OCI-LY1 (cell line): ENCODE results near the gene BRIP1.

Experiments used
- EZH2 ChIP-seq: fragments of 200-600 bp; sonication (generic), shearing (Covaris generic); IDR thresholded peaks from 2 replicates; pipeline ENCODE4 v1.8.0; 2017; ENCODE audit warnings: borderline replicate concordance, mixed run types, mild to moderate bottlenecking, antibody characterized with exemption, low read length, moderate library complexity, mixed read lengths
- TF ChIP-seq, protein P1 (sequence below): fragments of 200-600 bp; sonication (generic), shearing (Covaris generic); IDR thresholded peaks from 2 replicates; pipeline ENCODE4 v1.5.1; 2017; ENCODE audit warnings: mild to moderate bottlenecking, antibody characterized with exemption, low read length, moderate library complexity, mixed read lengths

DNA sequence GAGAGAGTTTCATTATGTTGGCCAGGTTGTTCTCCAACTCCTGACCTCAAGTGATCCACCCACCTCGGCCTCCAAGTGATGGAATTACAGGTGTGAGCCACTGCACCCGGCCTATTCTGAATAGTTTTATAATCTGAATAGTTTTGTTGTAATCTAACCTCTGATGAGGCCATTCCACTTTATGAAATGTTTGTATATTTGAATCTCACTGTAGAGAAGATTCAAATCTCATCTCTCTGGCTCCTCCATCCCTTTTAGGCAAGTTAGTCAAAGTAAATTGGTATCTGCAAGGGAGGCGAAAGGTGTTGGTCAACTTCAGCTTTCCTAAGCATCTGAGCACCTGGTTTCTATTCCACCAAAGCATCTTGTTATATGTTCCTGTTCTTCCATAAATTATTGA is 131.2 kb downstream of the BRIP1 start:
- TF ChIP-seq EZH2 = no peak
- TF ChIP-seq, protein P1, sequence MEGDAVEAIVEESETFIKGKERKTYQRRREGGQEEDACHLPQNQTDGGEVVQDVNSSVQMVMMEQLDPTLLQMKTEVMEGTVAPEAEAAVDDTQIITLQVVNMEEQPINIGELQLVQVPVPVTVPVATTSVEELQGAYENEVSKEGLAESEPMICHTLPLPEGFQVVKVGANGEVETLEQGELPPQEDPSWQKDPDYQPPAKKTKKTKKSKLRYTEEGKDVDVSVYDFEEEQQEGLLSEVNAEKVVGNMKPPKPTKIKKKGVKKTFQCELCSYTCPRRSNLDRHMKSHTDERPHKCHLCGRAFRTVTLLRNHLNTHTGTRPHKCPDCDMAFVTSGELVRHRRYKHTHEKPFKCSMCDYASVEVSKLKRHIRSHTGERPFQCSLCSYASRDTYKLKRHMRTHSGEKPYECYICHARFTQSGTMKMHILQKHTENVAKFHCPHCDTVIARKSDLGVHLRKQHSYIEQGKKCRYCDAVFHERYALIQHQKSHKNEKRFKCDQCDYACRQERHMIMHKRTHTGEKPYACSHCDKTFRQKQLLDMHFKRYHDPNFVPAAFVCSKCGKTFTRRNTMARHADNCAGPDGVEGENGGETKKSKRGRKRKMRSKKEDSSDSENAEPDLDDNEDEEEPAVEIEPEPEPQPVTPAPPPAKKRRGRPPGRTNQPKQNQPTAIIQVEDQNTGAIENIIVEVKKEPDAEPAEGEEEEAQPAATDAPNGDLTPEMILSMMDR = no peak
